ENCODE measurements around the gene ZFPM1. TPM values are rescaled to one million over a fixed set of nuclear protein-coding genes. Genes with fewer than 3 reads are reported as not detected.

Gene ZFPM1
- total RNA-seq, 4 donors from 2014 or later: 1.9 to 5.3 (median 3.4) TPM

DNA sequence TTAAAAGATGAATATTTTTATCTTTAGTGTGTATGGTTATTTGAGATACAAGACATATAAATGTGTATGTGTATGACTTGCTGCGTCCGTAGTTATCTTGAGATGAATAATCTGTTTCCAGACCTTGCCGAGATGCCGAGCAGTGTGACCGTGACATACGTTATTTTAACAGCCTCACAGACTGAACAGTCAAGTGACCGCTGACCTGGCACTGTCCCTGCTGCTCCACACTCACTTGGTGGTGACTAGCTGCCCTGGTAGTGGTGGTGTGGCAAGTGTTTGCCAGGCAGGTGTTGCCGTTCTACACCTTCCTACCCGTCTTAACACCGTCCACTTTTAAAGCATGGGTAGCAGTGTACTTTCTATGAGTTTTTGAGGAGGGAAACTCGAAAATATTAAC, 122.2 kb downstream of the ZFPM1 start:
- peaks cover 27 to 28% of the 10 kb centered on the region in 2 donors for H3K4me1 ChIP-seq
- WGBS, 2 donors: 61 to 74% methylated on average over 11 of the region's 11 CpGs
- peak; percentile 63 to 73 for DNase-seq
- H3K36me3 ChIP-seq: peaks cover 11 to 19% of the 10 kb centered on the region in 2 donors
- H3K4me3 ChIP-seq (replicated peaks in 1 of 3): no peak overlapping the region
- H3K9me3 ChIP-seq: no peaks in the 10 kb centered on the region
- no peaks in the 10 kb centered on the region for H3K27me3 ChIP-seq
- H3K27ac ChIP-seq: no peak overlapping the region
- intact Hi-C loops (cut with DNase I): loop anchor here (10.0 kb wide), 1 partner anchor 80 kb away; the partner anchor contains the start of gene CYBA
- TF ChIP-seq POLR2A (IDR thresholded peaks at IDR 0.05): no peak
- TF ChIP-seq, protein P1, sequence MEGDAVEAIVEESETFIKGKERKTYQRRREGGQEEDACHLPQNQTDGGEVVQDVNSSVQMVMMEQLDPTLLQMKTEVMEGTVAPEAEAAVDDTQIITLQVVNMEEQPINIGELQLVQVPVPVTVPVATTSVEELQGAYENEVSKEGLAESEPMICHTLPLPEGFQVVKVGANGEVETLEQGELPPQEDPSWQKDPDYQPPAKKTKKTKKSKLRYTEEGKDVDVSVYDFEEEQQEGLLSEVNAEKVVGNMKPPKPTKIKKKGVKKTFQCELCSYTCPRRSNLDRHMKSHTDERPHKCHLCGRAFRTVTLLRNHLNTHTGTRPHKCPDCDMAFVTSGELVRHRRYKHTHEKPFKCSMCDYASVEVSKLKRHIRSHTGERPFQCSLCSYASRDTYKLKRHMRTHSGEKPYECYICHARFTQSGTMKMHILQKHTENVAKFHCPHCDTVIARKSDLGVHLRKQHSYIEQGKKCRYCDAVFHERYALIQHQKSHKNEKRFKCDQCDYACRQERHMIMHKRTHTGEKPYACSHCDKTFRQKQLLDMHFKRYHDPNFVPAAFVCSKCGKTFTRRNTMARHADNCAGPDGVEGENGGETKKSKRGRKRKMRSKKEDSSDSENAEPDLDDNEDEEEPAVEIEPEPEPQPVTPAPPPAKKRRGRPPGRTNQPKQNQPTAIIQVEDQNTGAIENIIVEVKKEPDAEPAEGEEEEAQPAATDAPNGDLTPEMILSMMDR (IDR thresholded peaks at IDR 0.05): no peak

DNA sequence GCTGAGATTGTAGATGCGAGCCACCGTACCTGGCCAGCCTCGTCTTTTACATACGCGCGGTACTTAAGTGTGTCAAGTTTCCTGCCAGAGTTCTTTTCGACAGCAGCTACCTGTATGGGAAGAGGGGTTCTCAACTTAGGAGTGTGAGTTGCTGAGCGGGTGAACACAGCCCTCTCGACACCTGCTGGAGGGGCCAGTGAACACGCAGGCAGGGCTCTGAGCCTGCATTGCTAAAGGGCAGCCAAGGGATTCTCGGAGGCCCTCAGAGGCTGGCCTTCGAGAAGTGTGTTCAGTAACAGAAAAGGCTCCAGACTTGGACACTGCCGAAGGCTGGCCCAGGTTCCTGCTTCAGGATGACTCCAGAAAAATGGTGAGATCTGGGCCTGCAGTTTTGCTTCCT, 123.2 kb downstream of the ZFPM1 start:
- Histone ChIP-seq H3K36me3 (peaks cover 19% of the 10 kb centered on the region in 2 donors), H3K4me1 (peaks cover 21 to 23% of the 10 kb centered on the region in 2 donors), H3K9me3 (no peaks in the 10 kb centered on the region), H3K27me3 (no peaks in the 10 kb centered on the region), H3K27ac (no peak overlapping the region), H3K4me3 (replicated peaks in 1 of 3) (no peak overlapping the region)
- no peak for TF ChIP-seq POLR2A (IDR thresholded peaks at IDR 0.05)
- TF ChIP-seq, protein P1 (IDR thresholded peaks at IDR 0.05): no peak
- intact Hi-C loops (cut with DNase I): loop anchor here (10.0 kb wide), 1 partner anchor 78 kb away; the partner anchor contains the start of gene CYBA
- WGBS, 2 donors: 65 to 78% methylated on average over 13 of the region's 13 CpGs
- peak; percentile 46 to 48 for DNase-seq

DNA sequence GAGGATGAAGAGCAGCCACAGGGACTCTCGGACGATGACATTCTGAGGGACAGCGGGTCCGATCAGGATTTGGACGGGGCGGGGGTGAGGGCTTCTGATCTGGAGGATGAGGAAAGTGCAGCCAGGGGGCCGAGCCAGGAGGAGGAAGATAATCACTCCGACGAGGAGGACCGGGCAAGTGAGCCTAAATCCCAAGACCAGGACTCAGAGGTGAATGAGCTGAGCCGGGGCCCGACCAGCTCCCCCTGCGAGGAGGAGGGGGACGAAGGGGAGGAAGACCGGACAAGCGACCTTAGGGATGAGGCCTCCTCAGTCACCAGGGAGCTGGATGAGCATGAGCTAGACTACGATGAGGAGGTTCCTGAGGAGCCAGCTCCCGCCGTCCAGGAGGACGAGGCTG, 124.1 kb downstream of the ZFPM1 start:
- intact Hi-C loops (cut with DNase I): loop anchor here (10.0 kb wide), 1 partner anchor 78 kb away; the partner anchor contains the start of gene CYBA
- no peak for TF ChIP-seq POLR2A (IDR thresholded peaks at IDR 0.05)
- TF ChIP-seq, protein P1 (IDR thresholded peaks at IDR 0.05): no peak
- H3K36me3 ChIP-seq: peaks cover 19% of the 10 kb centered on the region in 2 donors

DNA sequence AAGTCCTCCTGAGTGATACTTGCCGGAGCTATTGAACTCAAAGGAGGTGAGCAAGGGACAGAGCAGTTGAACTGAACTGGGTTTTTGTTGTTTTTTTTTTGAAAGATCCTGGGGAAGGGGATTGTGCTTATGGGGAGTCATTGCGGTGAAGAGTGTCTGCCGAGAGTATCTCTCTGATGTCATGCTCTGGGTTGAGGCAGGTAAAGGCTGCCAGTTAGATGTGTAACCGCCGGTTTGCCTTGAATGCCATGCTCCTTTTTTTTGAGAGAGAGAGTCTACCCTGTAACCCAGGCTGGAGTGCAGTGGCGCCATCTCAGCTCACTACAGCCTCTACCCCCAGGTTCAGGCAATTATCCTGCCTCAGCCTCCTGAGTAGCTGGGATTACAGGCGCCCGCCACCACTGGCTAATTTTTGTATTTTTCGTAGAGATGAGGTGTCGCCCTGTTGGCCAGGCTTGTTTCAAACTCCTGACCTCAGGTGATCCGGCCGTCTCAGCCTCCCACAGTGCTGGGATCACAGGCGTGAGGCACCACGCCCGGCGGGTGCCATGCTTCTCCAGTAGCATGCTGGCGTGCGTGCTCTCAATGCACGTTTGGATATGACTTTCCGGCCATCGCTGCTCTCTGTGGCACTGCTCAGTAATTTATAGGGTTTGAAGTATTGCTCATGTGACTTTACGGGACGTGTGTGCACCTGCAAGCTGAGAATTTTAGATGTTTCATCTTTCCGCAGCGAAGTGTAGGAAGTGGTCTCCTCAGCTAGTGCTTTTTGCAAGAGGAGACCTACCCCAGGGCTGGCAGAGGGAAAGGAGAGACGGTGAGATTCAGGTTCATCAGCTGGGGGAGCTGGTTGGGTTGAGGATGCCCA, 125.6 kb downstream of the ZFPM1 start:
- TF ChIP-seq, protein P1 (IDR thresholded peaks at IDR 0.05): no peak
- no peak for TF ChIP-seq POLR2A (IDR thresholded peaks at IDR 0.05)
- H3K9me3 ChIP-seq: no peaks in the 10 kb centered on the region
- intact Hi-C loops (cut with DNase I): loop anchor here (10.0 kb wide), 1 partner anchor 76 kb away; the partner anchor contains the start of gene CYBA
- H3K27ac ChIP-seq: peak overlapping the region; percentile 45 to 71 (median 62)
- 89 to 92% methylated on average over 22 to 26 of the region's 26 CpGs for WGBS, 2 donors
- peaks cover 19% of the 10 kb centered on the region in 2 donors for H3K36me3 ChIP-seq
- H3K27me3 ChIP-seq: no peaks in the 10 kb centered on the region
- H3K4me3 ChIP-seq (replicated peaks in 1 of 3): no peak overlapping the region
- peaks cover 18 to 19% of the 10 kb centered on the region in 2 donors for H3K4me1 ChIP-seq
- DNase-seq: no peak

More for the DNA sequence above, 124.1 kb downstream of the ZFPM1 start:
- no peak overlapping the region for H3K27ac ChIP-seq
- no peak for DNase-seq
- peaks cover 18 to 19% of the 10 kb centered on the region in 2 donors for H3K4me1 ChIP-seq
- H3K27me3 ChIP-seq: no peaks in the 10 kb centered on the region
- no peak overlapping the region for H3K4me3 ChIP-seq (replicated peaks in 1 of 3)
- 91 to 93% methylated on average over 20 of the region's 20 CpGs for WGBS, 2 donors
- no peaks in the 10 kb centered on the region for H3K9me3 ChIP-seq

DNA sequence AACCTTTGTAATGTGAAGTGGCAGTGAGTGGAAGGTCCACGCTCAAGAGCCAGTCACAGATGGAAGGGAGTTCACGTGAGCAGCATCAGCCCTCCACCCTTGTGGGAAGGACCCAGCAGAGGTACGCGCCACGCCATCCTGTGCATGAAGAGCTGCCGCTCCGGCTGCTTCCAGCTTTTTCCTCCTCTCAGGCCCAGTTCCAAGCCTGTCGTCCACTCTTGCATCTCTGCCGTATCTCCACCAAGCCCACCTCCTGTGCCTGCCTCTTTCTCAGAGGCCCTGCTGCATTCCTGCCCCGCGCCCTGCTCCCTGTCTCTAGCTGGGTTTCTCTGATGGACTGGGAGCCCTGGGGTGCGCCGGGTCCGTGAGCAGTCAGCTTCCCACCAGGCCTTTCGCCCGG, 127.3 kb downstream of the ZFPM1 start:
- 90 to 94% methylated on average over 15 to 16 of the region's 16 CpGs for WGBS, 2 donors
- intact Hi-C loops (cut with DNase I): no loop called here

More for the DNA sequence above, 127.3 kb downstream of the ZFPM1 start:
- H3K27ac ChIP-seq: no peak overlapping the region
- DNase-seq: no peak
- H3K9me3 ChIP-seq: no peaks in the 10 kb centered on the region
- no peaks in the 10 kb centered on the region for H3K27me3 ChIP-seq
- TF ChIP-seq POLR2A (IDR thresholded peaks at IDR 0.05): no peak
- TF ChIP-seq, protein P1 (IDR thresholded peaks at IDR 0.05): no peak
- peaks cover 19% of the 10 kb centered on the region in 2 donors for H3K36me3 ChIP-seq
- peaks cover 18 to 23% of the 10 kb centered on the region in 2 donors for H3K4me1 ChIP-seq
- no peak overlapping the region for H3K4me3 ChIP-seq (replicated peaks in 1 of 3)

Measured in thyroid gland (tissue), 4 donors.